GM21825 (cell line): Measurements from ENCODE around the gene SEMA5A.

Experiments used
- ATAC-seq: cut with Tn5 transposase; IDR thresholded peaks from one replicate; pipeline ENCODE4 v1.9.1; 2021; ENCODE audit warnings: mild to moderate bottlenecking, moderate library complexity; ENCODE audit not compliant: unreplicated experiment

SEMA5A gene, protein sequence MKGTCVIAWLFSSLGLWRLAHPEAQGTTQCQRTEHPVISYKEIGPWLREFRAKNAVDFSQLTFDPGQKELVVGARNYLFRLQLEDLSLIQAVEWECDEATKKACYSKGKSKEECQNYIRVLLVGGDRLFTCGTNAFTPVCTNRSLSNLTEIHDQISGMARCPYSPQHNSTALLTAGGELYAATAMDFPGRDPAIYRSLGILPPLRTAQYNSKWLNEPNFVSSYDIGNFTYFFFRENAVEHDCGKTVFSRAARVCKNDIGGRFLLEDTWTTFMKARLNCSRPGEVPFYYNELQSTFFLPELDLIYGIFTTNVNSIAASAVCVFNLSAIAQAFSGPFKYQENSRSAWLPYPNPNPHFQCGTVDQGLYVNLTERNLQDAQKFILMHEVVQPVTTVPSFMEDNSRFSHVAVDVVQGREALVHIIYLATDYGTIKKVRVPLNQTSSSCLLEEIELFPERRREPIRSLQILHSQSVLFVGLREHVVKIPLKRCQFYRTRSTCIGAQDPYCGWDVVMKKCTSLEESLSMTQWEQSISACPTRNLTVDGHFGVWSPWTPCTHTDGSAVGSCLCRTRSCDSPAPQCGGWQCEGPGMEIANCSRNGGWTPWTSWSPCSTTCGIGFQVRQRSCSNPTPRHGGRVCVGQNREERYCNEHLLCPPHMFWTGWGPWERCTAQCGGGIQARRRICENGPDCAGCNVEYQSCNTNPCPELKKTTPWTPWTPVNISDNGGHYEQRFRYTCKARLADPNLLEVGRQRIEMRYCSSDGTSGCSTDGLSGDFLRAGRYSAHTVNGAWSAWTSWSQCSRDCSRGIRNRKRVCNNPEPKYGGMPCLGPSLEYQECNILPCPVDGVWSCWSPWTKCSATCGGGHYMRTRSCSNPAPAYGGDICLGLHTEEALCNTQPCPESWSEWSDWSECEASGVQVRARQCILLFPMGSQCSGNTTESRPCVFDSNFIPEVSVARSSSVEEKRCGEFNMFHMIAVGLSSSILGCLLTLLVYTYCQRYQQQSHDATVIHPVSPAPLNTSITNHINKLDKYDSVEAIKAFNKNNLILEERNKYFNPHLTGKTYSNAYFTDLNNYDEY

DNA sequence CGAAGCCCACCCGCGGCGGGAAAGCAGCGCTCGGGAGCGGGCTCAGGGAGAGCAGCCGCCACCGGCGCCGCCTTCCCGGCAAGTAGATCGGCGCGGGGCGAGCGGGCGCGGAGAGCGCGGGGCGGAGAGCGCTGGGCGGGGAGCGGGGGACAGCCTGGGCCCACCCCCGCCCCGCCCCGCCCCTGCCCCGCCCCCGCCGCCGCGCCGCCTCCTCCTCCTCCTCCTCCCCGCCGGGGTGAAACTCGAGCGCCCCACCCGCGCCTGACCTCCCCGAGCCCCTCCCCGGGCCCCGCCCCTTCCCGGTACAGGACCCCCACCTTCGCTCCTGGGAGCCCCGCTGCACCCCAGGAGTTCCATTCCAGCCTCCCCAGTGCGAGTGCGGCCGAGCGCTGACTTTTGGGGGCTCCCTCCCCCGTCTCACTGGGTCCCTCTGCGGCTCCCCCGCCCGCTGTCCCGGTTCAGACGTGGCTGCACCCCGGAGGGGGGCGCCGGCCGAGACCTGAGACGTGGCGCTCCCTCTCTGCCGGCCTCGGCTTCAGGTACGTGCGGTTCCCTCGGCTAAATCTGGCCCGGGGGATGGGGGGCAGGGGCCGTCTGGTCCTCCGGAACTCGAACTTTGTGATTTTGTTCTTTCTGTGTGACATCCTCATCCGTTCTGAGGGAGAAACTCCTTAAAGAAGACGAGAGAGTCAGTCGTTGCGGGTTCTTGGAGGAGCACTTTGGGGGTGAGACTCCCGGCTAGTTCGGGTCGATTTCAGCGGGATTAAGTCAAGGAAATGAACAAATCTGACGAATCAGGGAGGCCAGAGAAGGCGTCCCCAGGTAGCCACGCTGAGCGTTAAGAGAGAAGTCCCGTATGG lies at the start of gene SEMA5A:
TSS of gene SEMA5A (minus strand) at position 84 of the 860 bp plus-strand sequence. CDS start 166,129 bp downstream, outside the sequence.
- no peak for ATAC-seq

DNA sequence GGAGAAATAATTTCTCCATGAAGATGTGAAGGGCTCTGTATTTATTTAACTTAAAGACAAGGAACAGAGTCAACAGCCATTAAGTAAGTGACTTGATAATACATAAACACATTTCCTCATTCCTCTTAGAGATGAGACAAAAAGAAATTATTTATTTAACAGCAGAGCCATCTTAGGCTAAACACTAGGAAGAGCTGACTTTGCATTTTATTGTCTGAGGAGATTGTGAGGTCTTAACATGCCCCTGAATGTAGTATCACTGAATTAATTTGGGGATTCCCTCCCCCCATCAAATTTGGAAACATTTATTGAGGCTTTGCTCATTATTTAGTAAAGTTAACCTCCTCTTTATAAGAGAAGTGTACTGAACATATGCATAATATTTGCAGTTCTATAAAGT lies 49.0 kb upstream of the SEMA5A start:
- no peak for ATAC-seq

DNA sequence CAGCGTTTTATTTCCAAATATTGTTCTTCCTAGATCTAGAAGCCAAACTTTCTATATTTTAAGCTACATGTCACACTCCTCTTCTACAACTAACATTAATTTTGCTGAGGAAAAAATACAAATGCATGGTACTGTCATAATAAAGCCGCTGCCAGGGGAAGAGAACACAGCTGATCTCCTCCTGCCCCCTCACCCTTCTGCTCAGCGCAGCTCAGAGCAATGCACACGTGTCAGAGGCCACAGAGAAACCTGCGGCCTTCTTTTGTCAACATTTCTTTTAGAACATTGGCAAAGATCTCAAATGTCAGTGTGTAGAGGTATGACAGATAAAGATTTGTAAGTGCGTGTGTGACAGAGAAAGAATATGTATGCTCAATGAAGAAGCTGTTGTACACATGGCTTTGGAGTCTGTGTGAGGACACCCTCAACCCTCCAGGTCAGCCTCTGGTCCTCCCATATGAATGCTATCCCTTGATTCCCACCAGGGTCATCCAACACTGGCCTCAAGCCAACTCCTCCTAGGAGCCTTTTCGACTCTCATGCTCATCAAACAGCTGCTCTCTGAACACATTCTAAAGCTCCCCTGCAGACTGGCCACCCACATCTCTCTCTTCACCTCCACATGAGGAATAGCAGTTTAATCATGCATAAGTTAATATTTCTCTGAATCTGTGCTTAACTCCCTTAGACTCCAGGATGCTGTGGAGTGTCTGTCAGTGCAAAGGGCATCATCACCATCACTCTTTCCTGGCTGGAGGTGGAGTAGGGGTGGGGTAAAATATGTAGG lies 43.4 kb upstream of the SEMA5A start:
- no peak for ATAC-seq

DNA sequence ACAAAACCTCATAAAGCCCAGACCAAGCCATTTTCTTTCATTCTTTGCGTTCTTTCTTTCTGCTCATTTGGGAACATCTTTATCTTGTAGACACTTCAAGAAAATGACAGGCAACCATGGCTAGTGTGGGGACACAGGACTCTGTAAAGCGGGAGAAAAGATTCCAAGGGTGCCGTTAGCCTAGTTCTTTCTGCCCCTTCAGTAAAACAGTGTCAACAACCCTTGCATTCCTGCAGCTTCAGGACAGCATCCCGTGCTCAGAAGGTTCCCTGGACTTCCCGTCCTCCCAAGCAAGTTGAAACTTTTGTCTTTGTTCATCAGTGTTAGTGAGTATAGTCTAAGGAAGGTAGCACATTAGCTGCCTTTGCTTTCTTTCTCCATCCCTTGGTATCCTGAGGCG lies 42.4 kb upstream of the SEMA5A start:
- ATAC-seq, result no peak

DNA sequence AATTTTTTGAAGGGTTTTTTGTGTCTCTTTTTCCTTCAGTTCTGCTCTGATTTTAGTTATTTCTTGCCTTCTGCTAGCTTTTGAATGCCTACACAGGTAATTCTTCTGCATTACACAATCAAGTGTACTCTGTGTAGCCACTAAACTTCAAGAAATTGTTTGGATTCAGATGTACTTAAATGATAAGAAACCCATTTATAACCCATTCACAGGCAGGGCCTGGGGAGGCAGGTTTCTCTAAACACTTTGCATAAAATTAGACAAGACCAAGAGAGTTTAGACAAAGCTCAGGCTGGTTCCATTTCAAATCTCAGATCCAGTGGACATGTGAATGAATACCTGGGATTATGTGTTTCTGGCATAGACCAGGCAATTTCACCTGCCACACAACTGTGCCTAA lies 41.3 kb upstream of the SEMA5A start:
- no peak for ATAC-seq

DNA sequence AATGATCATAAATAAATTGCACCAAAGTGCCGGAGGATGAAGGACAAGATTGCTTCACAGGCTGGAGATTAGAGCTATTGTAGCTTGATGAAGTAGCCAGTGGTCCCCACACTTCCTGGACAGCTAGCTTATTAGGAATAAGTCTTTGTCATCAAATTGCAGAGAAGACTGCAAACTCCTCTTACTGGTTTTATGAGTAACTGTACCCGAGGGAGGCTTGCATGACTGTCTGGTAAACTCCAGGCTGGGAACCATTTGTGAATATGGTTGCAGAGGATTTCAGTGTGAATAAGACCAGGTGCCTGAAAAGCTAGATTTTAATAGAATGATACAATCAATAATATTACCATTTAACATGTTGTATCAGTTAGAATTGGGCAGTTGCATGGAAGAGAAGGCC lies 36.5 kb upstream of the SEMA5A start:
- no peak for ATAC-seq

DNA sequence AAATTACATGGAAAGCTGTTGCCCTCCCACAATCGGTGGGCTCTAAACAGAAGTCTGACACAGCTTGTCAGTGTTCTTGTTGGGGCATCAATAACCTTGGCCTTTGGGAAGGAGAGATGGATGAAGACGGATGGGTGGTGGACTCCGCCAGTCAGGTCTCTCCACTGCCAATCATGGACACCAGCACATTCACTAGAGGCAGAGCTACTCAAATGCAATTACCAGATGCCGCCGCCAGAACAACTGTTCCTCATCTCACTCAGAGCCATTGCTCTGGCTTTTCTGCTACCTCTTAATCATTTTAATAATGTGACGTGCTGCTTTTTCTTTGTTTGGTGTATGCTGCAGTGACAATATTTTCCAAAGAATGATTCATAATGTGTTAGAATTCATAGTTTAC lies 27.9 kb upstream of the SEMA5A start:
- ATAC-seq, result no peak

DNA sequence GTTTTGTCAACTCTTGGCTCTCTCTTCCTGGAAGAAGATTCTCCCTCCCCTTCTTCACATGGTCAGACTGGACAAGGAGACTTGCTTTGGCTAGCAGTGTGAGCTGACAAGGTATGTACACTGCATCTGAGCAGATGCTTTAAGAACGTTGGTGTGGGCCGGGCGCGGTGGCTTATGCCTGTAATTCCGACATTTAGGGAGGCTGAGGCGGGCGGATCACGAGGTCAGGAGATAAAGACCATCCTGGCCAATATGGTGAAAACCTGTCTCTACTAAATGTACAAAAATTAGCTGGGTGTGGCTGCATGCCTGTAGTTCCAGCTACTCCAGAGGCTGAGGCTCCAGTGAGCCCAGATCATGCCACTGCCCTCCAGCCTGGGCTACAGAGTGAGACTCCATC lies 26.4 kb upstream of the SEMA5A start:
- ATAC-seq, result no peak

DNA sequence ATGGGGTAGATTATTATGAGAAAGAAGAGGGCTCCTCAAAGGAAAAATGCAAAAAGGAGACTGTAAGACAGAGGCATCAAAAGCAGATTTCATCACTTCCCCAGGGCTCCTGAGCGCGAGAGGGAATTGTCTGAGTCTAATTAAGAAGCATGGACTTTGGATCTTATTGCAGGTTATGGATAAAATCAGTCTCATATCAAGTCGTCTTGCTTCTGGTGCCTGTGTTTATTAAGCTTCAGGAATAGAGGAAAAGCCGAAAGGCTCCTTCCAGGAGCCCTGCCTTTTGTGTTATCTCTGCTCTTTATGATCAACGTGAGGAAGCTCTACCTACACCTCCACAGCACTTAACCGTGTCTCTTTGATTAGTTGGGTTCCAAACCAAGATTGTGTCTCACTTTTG lies 25.0 kb upstream of the SEMA5A start:
- ATAC-seq, result no peak

DNA sequence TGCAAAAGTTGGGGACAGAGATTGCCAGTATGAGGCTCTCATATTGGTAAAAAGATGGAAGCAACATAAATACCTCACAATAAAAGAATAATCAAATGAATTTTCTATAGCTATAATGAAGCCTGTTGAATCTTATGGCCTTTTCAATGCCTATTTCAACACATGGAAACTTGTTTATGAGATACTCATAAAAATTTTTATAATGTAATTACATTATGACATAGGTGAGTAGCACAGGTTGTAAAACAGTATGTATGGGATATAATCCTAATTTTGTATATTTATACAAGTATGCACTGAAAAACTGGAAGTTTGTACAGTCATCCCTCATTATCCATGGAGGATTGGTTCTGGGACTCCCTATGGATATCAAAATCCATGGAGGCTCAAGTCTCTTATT lies 21.2 kb upstream of the SEMA5A start:
- no peak for ATAC-seq

DNA sequence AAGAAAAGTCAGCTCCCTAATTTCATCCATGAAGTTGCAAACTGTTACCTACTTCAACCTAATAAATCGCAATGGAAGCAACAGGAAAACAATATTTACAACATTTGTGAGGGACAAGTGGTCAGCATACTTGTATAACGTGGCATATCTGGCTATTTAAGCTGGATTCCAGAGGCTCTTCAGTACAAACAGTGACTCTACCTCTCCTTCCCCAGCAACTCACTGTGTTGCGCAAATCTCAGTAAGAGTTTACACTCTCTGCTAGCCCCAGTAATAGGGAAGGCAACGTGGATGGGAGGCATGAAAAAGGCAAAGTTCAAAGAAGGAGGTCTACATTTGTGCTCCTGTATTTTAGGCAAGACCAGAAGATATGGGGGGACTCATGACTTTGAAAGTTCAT lies 18.9 kb upstream of the SEMA5A start:
- ATAC-seq, result no peak

DNA sequence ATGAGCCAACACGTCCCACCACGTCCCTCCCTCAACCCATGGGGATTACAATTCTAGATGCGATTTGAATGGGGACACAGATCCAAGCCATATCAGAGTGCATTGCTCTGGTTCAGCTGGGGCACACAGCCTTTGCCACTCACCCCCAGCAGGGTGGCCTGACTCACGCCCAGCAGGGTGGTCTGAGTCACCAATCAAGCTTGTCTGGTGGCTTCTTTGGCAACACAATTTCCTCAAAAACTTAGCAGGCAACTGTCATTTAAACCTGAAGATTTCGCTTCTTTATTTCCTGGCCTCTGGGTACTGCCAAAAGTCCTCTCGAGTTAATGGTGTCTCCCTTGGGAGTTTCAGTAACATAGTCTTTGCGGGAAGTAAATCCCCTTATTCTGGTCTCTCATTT lies 16.3 kb upstream of the SEMA5A start:
- no peak for ATAC-seq

DNA sequence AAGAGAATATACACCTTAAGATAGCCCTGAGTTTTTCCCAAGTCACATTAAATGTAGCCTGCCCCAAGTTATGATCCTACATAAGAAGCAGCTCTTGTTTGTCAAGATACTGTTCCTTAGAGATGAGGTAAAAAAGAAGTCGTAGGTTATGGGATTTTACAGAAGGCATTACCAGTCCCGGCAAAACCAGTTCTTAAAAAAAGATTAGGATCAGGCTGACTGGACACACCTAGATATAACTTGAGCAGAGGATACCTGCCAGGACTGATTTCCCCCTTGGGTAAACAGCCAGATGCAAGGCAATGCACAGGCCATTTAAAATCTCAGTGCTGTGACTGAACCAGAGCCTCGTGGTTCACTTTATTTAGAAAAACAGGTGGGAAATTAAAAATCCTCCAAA lies 14.1 kb upstream of the SEMA5A start:
- ATAC-seq, result no peak

DNA sequence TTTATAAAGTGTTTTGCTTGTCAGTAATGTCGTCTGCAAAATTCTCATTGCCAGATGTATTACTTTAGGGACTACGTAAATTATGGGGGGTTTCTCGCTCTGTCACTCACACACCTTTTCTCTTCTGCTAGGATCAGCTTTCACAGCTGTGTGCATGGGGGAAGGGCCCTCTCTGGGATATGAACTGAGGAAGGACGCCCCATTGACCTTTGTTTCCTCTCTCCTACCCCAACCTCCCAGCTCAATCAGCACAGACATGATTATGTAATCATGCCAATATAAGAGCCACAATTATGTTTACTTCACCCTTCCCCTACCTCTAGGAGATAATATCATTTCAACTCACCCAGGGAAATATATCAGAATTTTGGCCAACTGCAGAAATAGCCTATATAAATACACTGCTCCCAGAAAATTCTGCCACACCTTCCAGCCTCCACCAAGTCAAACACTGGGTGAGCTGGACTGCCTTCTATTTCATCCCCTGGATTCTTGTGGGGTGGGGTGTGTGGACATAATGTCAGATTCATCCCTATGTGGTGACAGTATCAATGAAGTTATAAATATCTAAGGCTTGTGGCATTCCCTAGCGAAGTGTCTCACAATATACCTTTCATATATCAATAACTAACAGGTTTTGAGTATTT lies 12.6 kb upstream of the SEMA5A start:
- ATAC-seq, result no peak

DNA sequence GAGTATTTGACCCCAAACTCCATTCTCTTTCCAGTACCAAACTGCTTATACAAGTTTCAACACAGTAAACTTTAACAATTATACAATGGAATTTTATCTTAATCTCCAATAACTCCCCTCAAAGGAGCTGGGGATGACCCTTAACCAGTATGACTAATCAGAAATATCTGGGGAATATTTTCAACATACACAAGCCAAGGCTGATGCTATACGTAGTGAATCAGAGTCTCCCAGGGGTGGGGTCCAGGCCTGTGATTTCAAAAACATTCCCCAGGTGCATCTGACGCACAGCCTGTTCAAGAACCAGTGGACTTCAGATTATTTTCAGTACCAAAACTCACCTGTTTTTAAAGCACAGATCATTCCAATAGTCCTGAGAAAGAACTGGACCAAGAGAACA lies 11.8 kb upstream of the SEMA5A start:
- ATAC-seq, result no peak

DNA sequence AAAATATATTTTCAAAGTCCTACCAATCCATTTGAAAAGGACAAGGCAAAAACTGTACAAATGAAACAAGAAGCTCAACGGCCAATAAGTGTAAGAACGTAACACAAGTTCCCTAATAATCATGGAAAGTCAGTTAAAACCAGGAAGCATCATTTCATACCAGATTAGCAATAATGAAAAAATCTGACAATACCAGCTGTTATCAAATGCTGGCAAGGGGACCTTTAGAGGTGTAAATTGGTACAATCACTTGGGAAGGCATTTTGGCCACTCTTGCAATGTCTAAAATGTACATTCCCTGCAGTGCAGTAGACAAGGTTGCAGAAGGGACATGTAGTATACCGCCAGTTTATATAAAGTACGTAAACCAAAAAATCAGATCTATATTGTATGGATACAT lies 10.1 kb upstream of the SEMA5A start:
- ATAC-seq, result no peak

DNA sequence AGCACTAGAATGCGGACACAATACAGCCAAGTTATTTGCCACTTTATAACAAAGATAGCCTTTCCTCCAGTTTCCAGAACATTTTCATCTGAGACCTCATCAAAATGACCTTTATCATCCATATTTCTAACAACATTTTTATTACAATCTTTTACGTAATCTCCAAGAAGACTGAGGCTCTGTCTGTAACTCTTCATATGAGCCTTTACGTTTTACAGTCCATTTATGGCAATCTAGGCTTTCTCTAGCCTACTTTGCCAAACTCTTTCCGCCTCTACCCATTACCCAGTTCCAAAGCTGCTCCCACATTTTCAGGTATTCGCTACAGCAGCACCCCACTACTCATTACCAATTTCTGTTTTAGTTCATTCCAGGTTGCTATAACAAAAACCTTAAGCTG lies 8.2 kb upstream of the SEMA5A start:
- ATAC-seq, result no peak

DNA sequence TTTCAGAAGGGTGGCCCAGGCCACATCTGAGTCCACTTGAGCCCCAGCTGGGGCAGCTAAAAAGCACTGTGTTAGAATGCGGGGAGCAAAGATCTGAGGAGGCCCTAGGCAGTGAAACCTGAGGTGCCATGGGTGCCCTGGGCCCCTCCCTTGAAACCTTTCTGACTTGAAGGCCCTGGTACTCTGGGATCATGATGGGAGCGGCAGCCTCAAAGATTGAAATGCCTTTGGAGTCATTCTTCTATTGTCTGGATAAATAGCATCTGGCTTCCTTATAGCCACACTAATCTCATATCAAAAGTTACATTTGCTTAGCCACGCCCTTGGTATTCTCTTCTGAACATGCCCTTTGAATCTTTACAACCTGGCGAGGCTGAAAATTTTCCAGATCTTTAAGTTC lies 7.7 kb upstream of the SEMA5A start:
- ATAC-seq, result no peak
